ENCODE measurements around the gene EXOC3.

EXOC3 gene

GRCh38 chr5:489689-490080 lies 46.7 kb downstream of the EXOC3 start:
- DNase-seq = no peak

- no peak for DNase-seq
Measured at GRCh38 chr5:490116-491106, 47.4 kb downstream of the EXOC3 start.

GRCh38 chr5:491119-491855 lies 48.3 kb downstream of the EXOC3 start:
- no peak for DNase-seq

- DNase-seq = no peak
Measured at GRCh38 chr5:491856-492155, 48.8 kb downstream of the EXOC3 start.

GRCh38 chr5:492314-492893 lies 49.4 kb downstream of the EXOC3 start:
- no peak for DNase-seq

GRCh38 chr5:493119-493701 lies 50.2 kb downstream of the EXOC3 start:
- DNase-seq = no peak

GRCh38 chr5:493758-494157 lies 50.8 kb downstream of the EXOC3 start:
- DNase-seq = no peak

- DNase-seq = no peak
Measured at GRCh38 chr5:494667-495255, 51.8 kb downstream of the EXOC3 start.

- DNase-seq = no peak
Measured at GRCh38 chr5:496028-496427, 53.1 kb downstream of the EXOC3 start.

GRCh38 chr5:497090-497700 lies 54.2 kb downstream of the EXOC3 start:
- DNase-seq = no peak

GRCh38 chr5:497871-498509 lies 55.0 kb downstream of the EXOC3 start:
- DNase-seq = no peak

GRCh38 chr5:499233-500209 lies 56.5 kb downstream of the EXOC3 start:
- DNase-seq = no peak

GRCh38 chr5:500491-500890 lies 57.5 kb downstream of the EXOC3 start:
- DNase-seq = no peak

GRCh38 chr5:501105-501830 lies 58.3 kb downstream of the EXOC3 start:
- DNase-seq = no peak

- no peak for DNase-seq
Measured at GRCh38 chr5:501831-502184, 58.8 kb downstream of the EXOC3 start.

GRCh38 chr5:502325-503079 lies 59.5 kb downstream of the EXOC3 start:
- no peak for DNase-seq

- no peak for DNase-seq
Measured at GRCh38 chr5:504326-505154, 61.6 kb downstream of the EXOC3 start.

GRCh38 chr5:505951-506525 lies 63.1 kb downstream of the EXOC3 start:
- no peak for DNase-seq

All from activated naive CD4-positive, alpha-beta T cell treated with Interleukin-2 at 50 U/mL for 16 hours (primary cell).